SK-N-MC (cell line): ENCODE measurements around the gene CACNA1C.

Experiments
- DNase-seq: peaks from one replicate; pipeline ENCODE4 v3.0.0-alpha.2; 2011; ENCODE audit warnings: low read depth, low spot score
- H3K27ac ChIP-seq: fragments of 200-600 bp; sonication (generic); 2 replicates; pipeline ENCODE4 v1.5.1; 2016; ENCODE audit warnings: mixed run types
- H3K36me3 ChIP-seq: fragments of 200-600 bp; sonication (generic); 2 replicates; pipeline ENCODE4 v1.6.1; 2017; ENCODE audit warnings: antibody characterized with exemption, low read length, mixed read lengths; ENCODE audit not compliant: insufficient read depth
- H3K4me3 ChIP-seq: fragments of 200-600 bp; sonication (generic); 2 replicates; pipeline ENCODE4 v1.5.1; 2016
- H3K9ac ChIP-seq: fragments of 200-600 bp; sonication (generic); 2 replicates; pipeline ENCODE4 v1.8.0; 2017; ENCODE audit warnings: mixed run types, mixed read lengths; ENCODE audit not compliant: insufficient read length
- H3K9me3 ChIP-seq: fragments of 200-600 bp; sonication (generic); 2 replicates; pipeline ENCODE4 v1.6.1; 2017; ENCODE audit warnings: low read depth, mild to moderate bottlenecking, antibody characterized with exemption, low read length, moderate library complexity, mixed read lengths
- EZH2 ChIP-seq: fragments of 200-600 bp; sonication (generic); IDR thresholded peaks from one replicate; pipeline ENCODE4 v1.6.1; 2017; ENCODE audit warnings: antibody characterized with exemption
- FOXP2 ChIP-seq: optimal IDR thresholded peaks from 2 replicates; pipeline ENCODE3; 2011; ENCODE audit warnings: mild to moderate bottlenecking, moderate library complexity; ENCODE audit not compliant: insufficient read depth; ENCODE audit errors: extremely low read length, control extremely low read depth
- POLR2AphosphoS5 ChIP-seq: IDR thresholded peaks from 2 replicates; pipeline ENCODE4 v1.6.1; 2012; ENCODE audit warnings: mild to moderate bottlenecking, low read depth, low read length, borderline replicate concordance

The CACNA1C gene

GRCh38 chr12:2614341-2614740 lies 561.6 kb downstream of the CACNA1C start:
- no peak overlapping the region for H3K4me3 ChIP-seq
- no peak overlapping the region for H3K27ac ChIP-seq
- no peaks in the 10 kb centered on the region for H3K9me3 ChIP-seq

GRCh38 chr12:2615665-2616402 lies 563.0 kb downstream of the CACNA1C start:
- no peak overlapping the region for H3K4me3 ChIP-seq
- no peak for DNase-seq
- TF ChIP-seq POLR2AphosphoS5, result no peak
- TF ChIP-seq FOXP2, result no peak
- no peak for TF ChIP-seq EZH2
- no peak overlapping the region for H3K9ac ChIP-seq
- H3K9me3 ChIP-seq, result no peaks in the 10 kb centered on the region
- no peak overlapping the region for H3K27ac ChIP-seq
- H3K36me3 ChIP-seq, result no peaks in the 10 kb centered on the region

More at GRCh38 chr12:2614341-2614740, 561.6 kb downstream of the CACNA1C start:
- TF ChIP-seq EZH2 (no peak), POLR2AphosphoS5 (no peak), FOXP2 (no peak)
- H3K36me3 ChIP-seq, result no peaks in the 10 kb centered on the region
- H3K9ac ChIP-seq, result no peak overlapping the region
- no peak for DNase-seq

GRCh38 chr12:2616763-2617162 lies 564.0 kb downstream of the CACNA1C start:
- Histone ChIP-seq H3K27ac (no peak overlapping the region), H3K9me3 (no peaks in the 10 kb centered on the region), H3K9ac (no peak overlapping the region), H3K4me3 (no peak overlapping the region), H3K36me3 (no peaks in the 10 kb centered on the region)
- no peak for DNase-seq
- TF ChIP-seq POLR2AphosphoS5 (no peak), EZH2 (no peak), FOXP2 (no peak)

- no peak overlapping the region for H3K4me3 ChIP-seq
- no peak for DNase-seq
These were observed 564.6 kb downstream of the CACNA1C start for GRCh38 chr12:2617365-2617764.

GRCh38 chr12:2618291-2618995 lies 565.7 kb downstream of the CACNA1C start:
- no peaks in the 10 kb centered on the region for H3K9me3 ChIP-seq
- no peak overlapping the region for H3K27ac ChIP-seq
- no peak overlapping the region for H3K9ac ChIP-seq
- DNase-seq, result no peak
- no peak overlapping the region for H3K4me3 ChIP-seq
- no peak for TF ChIP-seq FOXP2
- TF ChIP-seq EZH2, result no peak
- TF ChIP-seq POLR2AphosphoS5, result no peak
- H3K36me3 ChIP-seq, result no peaks in the 10 kb centered on the region

More at GRCh38 chr12:2617365-2617764, 564.6 kb downstream of the CACNA1C start:
- Histone ChIP-seq H3K36me3 (no peaks in the 10 kb centered on the region), H3K9ac (no peak overlapping the region), H3K27ac (no peak overlapping the region), H3K9me3 (no peaks in the 10 kb centered on the region)
- TF ChIP-seq EZH2, result no peak
- no peak for TF ChIP-seq POLR2AphosphoS5
- no peak for TF ChIP-seq FOXP2

GRCh38 chr12:2619136-2619535 lies 566.3 kb downstream of the CACNA1C start:
- no peak overlapping the region for H3K27ac ChIP-seq
- H3K9me3 ChIP-seq, result no peaks in the 10 kb centered on the region
- H3K9ac ChIP-seq, result no peak overlapping the region
- TF ChIP-seq FOXP2, result no peak
- DNase-seq, result no peak
- no peak overlapping the region for H3K4me3 ChIP-seq
- H3K36me3 ChIP-seq, result no peaks in the 10 kb centered on the region

GRCh38 chr12:2622460-2622859 lies 569.7 kb downstream of the CACNA1C start:
- Histone ChIP-seq H3K9ac (no peak overlapping the region), H3K36me3 (no peaks in the 10 kb centered on the region), H3K9me3 (no peaks in the 10 kb centered on the region), H3K27ac (no peak overlapping the region), H3K4me3 (no peak overlapping the region)
- TF ChIP-seq POLR2AphosphoS5, result no peak
- TF ChIP-seq EZH2, result no peak
- no peak for TF ChIP-seq FOXP2
- DNase-seq, result no peak

GRCh38 chr12:2623472-2623871 lies 570.7 kb downstream of the CACNA1C start:
- Histone ChIP-seq H3K9me3 (no peaks in the 10 kb centered on the region), H3K36me3 (no peaks in the 10 kb centered on the region), H3K27ac (no peak overlapping the region), H3K9ac (no peak overlapping the region), H3K4me3 (no peak overlapping the region)
- DNase-seq, result no peak
- no peak for TF ChIP-seq POLR2AphosphoS5
- TF ChIP-seq EZH2, result no peak
- TF ChIP-seq FOXP2, result no peak
